Esophagus (tissue), 2 donors: ENCODE measurements around the gene ARX. TPM values are rescaled to one million over a fixed set of nuclear protein-coding genes. Genes with fewer than 3 reads are reported as not detected.

Experiments
- H3K27ac ChIP-seq, 2 donors: one replicate each; pipeline ENCODE4 v1.5.1; 2013; ENCODE audit warnings: low read depth in 2 of 2, mild to moderate bottlenecking in 2 of 2, inconsistent platforms in 1 of 2, low read length in 1 of 2, moderate library complexity in 1 of 2
- H3K27me3 ChIP-seq, 2 donors: one replicate each; pipeline ENCODE4 v1.6.1; 2013; ENCODE audit warnings: low read length in 2 of 2, control low read depth in 1 of 2, mild to moderate bottlenecking in 1 of 2; ENCODE audit not compliant: insufficient read depth in 2 of 2, control insufficient read depth in 1 of 2
- H3K36me3 ChIP-seq, 2 donors: one replicate each; pipeline ENCODE4 v1.6.1; 2013; ENCODE audit warnings: low read length in 1 of 2; ENCODE audit not compliant: control insufficient read depth in 2 of 2, insufficient read depth in 2 of 2
- H3K4me1 ChIP-seq, 2 donors: one replicate each; pipeline ENCODE4 v1.6.1; 2013; ENCODE audit warnings: low read length in 1 of 2; ENCODE audit not compliant: control insufficient read depth in 2 of 2, insufficient read depth in 2 of 2
- H3K4me3 ChIP-seq, 2 donors: one replicate each; pipeline ENCODE4 v1.5.1; 2013; ENCODE audit warnings: low read length in 2 of 2, mild to moderate bottlenecking in 2 of 2, low read depth in 1 of 2, moderate library complexity in 1 of 2
- H3K9me3 ChIP-seq, 2 donors: one replicate each; pipeline ENCODE4 v1.6.1; 2013; ENCODE audit warnings: mild to moderate bottlenecking in 2 of 2, low read depth in 1 of 2, low read length in 1 of 2, moderate library complexity in 1 of 2; ENCODE audit not compliant: control insufficient read depth in 2 of 2, insufficient read depth in 1 of 2
- WGBS, 2 donors: extraction: QIAGEN DNeasy Blood & Tissue Kit; methylation state at CpG; one replicate each; pipeline ENCODE4 v1.1.7; 2013; 5-methylcytosine and 5-hydroxymethylcytosine counted together
- polyA plus RNA-seq, 2 donors: library from polyadenylated mRNA; stranded (reverse); fragments of 200-250 nt; gene quantifications; one replicate each; pipeline ENCODE4 v1.2.3, GENCODE V29; 2013
- donor health status: healthy with polysubstance abuse.
- donor health status: Bipolar disorder and iron deficiency.

The ARX gene
- polyA plus RNA-seq, 2 donors = not detected

DNA sequence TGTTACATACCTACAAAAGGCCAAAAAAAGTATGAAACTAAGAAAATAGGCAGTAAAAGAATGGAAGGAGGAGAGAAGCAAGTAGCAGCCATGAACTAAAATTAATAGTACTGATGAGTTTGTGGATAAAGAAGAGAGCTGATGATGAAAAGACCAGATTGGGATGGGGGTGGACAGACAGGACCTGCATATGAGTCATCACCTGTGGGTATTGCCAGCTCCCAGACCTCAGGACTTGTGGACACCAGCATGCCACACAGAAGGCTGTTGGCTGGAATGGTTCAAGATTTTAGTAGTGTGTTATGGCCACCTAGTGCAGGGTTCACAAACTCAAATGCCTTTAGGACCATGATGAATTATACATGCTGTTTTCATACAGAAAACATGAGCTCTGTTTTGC, 58.9 kb downstream of the ARX start:
- Histone ChIP-seq H3K9me3 (no peaks in the 10 kb centered on the region), H3K27me3 (no peaks in the 10 kb centered on the region), H3K36me3 (no peaks in the 10 kb centered on the region), H3K4me1 (no peaks in the 10 kb centered on the region), H3K4me3 (no peak overlapping the region), H3K27ac (no peak overlapping the region)

DNA sequence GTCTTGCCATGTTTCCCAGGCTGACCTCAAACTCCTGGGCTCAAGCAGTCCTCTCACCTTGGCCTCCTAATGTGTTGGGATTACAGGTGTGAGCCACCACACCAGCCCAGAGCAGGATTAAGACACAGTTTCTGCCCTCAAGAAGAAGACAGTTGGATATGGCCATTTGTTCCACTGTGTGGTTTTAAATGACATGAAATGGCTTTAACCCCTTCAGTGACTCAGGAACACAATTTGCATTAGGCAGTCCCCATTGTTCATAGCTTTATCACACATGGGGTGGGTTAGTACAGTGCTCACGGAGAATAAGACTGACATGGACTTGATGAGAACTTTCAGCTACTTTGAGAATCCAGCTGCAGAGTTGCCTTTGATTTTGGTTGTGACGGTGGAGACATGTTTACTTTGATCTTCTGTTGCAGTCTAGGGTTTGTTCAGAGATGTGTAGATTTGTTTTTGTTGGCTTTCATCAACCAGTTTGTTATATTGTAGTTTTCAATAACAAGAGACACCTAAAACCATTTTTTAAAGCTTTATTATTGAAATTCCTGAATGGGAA, 60.3 kb downstream of the ARX start:
- 74 to 96% methylated on average over 2 of the region's 2 CpGs for WGBS, 2 donors
- Histone ChIP-seq H3K27ac (no peak overlapping the region), H3K4me3 (no peak overlapping the region), H3K36me3 (no peaks in the 10 kb centered on the region), H3K4me1 (no peaks in the 10 kb centered on the region), H3K9me3 (no peaks in the 10 kb centered on the region), H3K27me3 (no peaks in the 10 kb centered on the region)

DNA sequence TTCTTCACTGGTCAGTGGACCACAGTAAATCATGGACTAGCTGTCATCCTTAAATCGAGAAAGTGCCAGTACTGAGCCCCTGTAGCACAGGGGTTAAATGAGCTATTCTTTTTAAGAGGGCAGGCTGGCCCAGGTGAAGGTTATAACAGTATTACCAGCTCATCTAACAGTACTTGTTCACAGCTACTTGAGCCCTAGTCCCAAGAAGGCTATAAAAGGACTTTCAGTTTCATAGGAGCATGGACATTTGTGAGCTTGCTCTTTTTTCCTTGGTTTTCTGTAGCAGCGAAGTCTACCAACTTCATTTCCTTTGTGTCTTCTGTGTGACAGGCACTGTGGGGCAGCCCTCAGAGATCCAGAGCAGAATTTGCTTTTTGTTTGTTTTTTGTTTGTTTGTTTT, 61.0 kb downstream of the ARX start:
- WGBS, 2 donors = 78 to 88% methylated on average over 2 of the region's 2 CpGs

More for the DNA sequence above, 61.0 kb downstream of the ARX start:
- H3K4me1 ChIP-seq = no peaks in the 10 kb centered on the region
- no peaks in the 10 kb centered on the region for H3K36me3 ChIP-seq
- H3K4me3 ChIP-seq = no peak overlapping the region
- no peaks in the 10 kb centered on the region for H3K9me3 ChIP-seq
- no peak overlapping the region for H3K27ac ChIP-seq
- H3K27me3 ChIP-seq = no peaks in the 10 kb centered on the region
